Ramos (cell line): ENCODE data around the gene PHF23.

Experiments
- in situ Hi-C: fragments of 300-500 bp; cut with MboI; formaldehyde crosslinking; loops from one replicate; pipeline ENCODE4 v1.14.3; 2022; ENCODE audit warnings: low sequenced_read_pairs; ENCODE audit not compliant: unreplicated experiment

The PHF23 gene

GRCh38 chr17:7239091-7240027 lies at the start of gene PHF23:
Gene PHF23 (minus strand): TSS chr17:7239457. CDS start chr17:7239279, 178 bp downstream.
- in situ Hi-C loops, result loop anchor here (25.0 kb wide), 1 partner anchor 598 kb away; the partner anchor contains the start of gene KDM6B

DNA sequence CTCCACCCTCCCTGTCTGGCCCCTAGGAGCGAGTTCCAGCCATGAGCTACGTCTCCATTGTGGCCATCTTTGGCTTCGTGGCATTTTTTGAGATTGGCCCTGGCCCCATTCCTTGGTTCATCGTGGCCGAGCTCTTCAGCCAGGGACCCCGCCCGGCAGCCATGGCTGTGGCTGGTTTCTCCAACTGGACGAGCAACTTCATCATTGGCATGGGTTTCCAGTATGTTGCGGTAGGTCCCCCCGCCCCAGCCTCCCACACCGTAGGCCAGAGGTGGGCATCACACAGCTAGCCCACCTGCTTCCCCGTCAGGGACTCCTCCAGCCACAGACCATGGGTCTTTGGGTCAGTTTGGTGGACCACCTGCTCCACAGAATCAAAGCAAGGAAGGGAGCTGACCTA lies 46.4 kb upstream of the PHF23 start:
- in situ Hi-C loops, result no loop called here

DNA sequence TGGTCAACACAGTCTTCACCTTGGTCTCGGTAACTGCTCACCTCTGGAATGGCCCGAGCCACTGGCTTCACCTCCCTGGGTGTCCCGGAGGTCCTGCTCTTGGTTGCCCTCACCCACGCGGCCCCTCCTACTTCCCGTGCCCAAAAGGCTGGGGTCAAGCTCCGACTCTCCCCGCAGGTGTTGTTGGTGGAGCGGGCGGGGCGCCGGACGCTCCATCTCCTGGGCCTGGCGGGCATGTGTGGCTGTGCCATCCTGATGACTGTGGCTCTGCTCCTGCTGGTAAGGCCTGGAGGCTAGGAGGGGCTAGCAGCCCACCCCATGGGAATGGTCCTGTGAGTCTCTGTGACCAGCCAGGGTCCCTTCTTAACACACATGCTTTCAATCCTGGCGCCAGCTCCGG lies 45.7 kb upstream of the PHF23 start:
- in situ Hi-C loops, result no loop called here

- in situ Hi-C loops, result no loop called here
Observed at GRCh38 chr17:7283471-7284216, 44.4 kb upstream of the PHF23 start.

DNA sequence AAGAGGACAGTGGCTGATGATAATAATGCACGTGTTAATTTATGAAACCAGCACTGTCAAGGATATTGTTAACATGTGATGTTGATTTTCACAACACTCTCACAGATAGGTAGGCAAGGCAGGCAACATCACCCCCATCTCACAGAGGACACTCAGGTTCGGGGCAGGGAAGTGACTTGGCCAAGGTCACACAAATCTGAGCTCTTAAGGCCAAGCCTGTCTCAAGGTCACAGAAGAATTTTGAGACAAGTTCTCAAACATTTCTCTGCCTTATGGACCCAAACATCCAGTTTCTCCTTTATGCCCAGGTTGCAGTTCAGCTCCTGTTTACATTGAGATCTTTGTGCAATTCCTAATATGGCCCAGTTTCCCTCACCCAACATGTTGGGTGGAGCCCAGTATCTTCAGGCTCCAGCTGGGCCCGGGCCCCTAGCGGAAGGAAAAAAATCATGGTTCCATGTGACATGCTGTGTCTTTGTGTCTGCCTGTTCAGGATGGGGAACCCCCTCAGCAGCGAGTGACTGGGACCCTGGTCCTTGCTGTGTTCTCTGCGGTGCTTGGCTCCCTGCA lies 43.6 kb upstream of the PHF23 start:
- in situ Hi-C loops, result no loop called here

GRCh38 chr17:7281953-7282751 lies 42.9 kb upstream of the PHF23 start:
- in situ Hi-C loops, result no loop called here

DNA sequence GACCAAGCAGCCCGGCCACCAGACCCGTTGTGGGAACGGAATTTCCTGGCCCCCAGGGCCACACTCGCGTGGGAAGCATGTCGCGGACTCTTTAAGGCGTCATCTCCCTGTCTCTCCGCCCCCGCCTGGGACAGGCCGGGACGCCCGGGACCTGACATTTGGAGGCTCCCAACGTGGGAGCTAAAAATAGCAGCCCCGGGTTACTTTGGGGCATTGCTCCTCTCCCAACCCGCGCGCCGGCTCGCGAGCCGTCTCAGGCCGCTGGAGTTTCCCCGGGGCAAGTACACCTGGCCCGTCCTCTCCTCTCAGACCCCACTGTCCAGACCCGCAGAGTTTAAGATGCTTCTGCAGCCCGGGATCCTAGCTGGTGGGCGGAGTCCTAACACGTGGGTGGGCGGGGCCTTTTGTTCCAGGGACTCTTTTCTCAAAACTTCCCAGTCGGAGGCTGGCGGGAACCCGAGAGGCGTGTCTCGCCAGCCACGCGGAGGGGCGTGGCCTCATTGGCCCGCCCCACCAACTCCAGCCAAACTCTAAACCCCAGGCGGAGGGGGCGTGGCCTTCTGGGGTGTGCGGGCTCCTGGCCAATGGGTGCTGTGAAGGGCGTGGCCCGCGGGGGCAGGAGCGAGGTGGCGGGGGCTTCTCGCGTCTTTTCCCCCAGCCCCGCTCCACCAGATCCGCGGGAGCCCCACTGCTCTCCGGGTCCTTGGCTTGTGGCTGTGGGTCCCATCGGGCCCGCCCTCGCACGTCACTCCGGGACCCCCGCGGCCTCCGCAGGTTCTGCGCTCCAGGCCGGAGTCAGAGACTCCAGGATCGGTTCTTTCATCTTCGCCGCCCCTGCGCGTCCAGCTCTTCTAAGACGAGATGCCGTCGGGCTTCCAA lies 42.1 kb upstream of the PHF23 start, which contains the start of gene SLC2A4:
Gene SLC2A4 (plus strand): TSS at position 645 of the 879 bp plus-strand sequence. CDS start 217 bp downstream, at position 862.
- in situ Hi-C loops, result no loop called here

GRCh38 chr17:7280519-7281073 lies 41.3 kb upstream of the PHF23 start:
- in situ Hi-C loops, result no loop called here

GRCh38 chr17:7279448-7279847 lies 40.2 kb upstream of the PHF23 start:
- in situ Hi-C loops, result loop anchor here (10.0 kb wide), 1 partner anchor 65 kb away; no protein-coding TSS in a partner anchor

- in situ Hi-C loops, result no loop called here
Observed at GRCh38 chr17:7266784-7267183, 27.5 kb upstream of the PHF23 start.

GRCh38 chr17:7263801-7264078 lies 24.5 kb upstream of the PHF23 start:
- in situ Hi-C loops, result no loop called here

GRCh38 chr17:7262935-7263800 lies 23.9 kb upstream of the PHF23 start:
- in situ Hi-C loops, result no loop called here

GRCh38 chr17:7262192-7262934 lies 23.1 kb upstream of the PHF23 start, which contains the start of gene CLDN7:
Gene CLDN7 (minus strand): TSS chr17:7262478. CDS start chr17:7262043, 435 bp downstream.
- in situ Hi-C loops, result no loop called here

- in situ Hi-C loops, result no loop called here
Observed at GRCh38 chr17:7261379-7262191, 22.3 kb upstream of the PHF23 start.

- in situ Hi-C loops, result no loop called here
Observed at GRCh38 chr17:7260651-7261378, 21.6 kb upstream of the PHF23 start.

DNA sequence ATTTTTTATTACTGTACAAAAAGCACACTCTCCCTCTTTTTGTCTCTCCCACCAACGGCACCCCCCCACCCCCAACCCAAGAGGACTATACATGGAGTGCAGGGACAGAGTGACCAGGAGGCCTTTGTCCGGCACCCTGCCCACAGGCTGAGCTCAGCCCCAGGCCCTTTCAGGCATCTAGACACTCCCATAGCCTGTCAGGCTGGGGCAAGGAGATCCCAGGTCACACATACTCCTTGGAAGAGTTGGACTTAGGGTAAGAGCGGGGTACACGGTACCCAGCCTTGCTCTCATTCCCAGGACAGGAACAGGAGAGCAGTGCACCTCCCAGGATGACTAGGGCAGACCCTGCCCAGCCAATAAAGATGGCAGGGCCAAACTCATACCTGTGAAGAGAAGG lies 20.9 kb upstream of the PHF23 start:
- in situ Hi-C loops, result no loop called here
